NCI-H748 treated with DMSO at 0.1 percent for 48 hours (cell line): ENCODE results near the gene AGA.

Experiments used
- DNase-seq: peaks from one replicate; lab custom pipeline; 2025; lab: John Stamatoyannopoulos, UW

Gene AGA

GRCh38 chr4:177386278-177386815, 55.9 kb downstream of the AGA start:
- DNase-seq = no peak

- DNase-seq = no peak
Observed at GRCh38 chr4:177385576-177386277, 56.5 kb downstream of the AGA start.

- DNase-seq = no peak
Observed at GRCh38 chr4:177384856-177385397, 57.3 kb downstream of the AGA start.

GRCh38 chr4:177381762-177382310, 60.4 kb downstream of the AGA start:
- DNase-seq = no peak
